Ascending aorta (tissue), 2 donors: ENCODE measurements around the gene LEF1. TPM values are rescaled to one million over a fixed set of nuclear protein-coding genes. Genes with fewer than 3 reads are reported as not detected.

Experiments
- DNase-seq, 2 donors: peaks; one replicate each; pipeline ENCODE4 v3.0.0-alpha.2; 2019; ENCODE audit warnings: low spot score in 2 of 2
- H3K27ac ChIP-seq, 2 donors: fragments of 200-600 bp; sonication (generic); one replicate each; pipeline ENCODE4 v1.5.1; 2016 to 2017; ENCODE audit warnings: mild to moderate bottlenecking in 1 of 2
- H3K27me3 ChIP-seq: fragments of 200-600 bp; sonication (generic); one replicate; pipeline ENCODE4 v1.5.1; 2017
- H3K36me3 ChIP-seq, 2 donors: fragments of 200-600 bp; sonication (generic); one replicate each; pipeline ENCODE4 v1.5.1; 2016
- H3K4me1 ChIP-seq, 2 donors: fragments of 200-600 bp; sonication (generic); one replicate each; pipeline ENCODE4 v1.5.1; 2016 to 2017; ENCODE audit warnings: mild to moderate bottlenecking in 1 of 2
- H3K4me3 ChIP-seq, 2 donors: fragments of 200-600 bp; sonication (generic); one replicate each; pipeline ENCODE4 v1.5.1; 2016 to 2017; ENCODE audit warnings: mild to moderate bottlenecking in 1 of 2
- H3K9me3 ChIP-seq, 2 donors: fragments of 200-600 bp; sonication (generic); one replicate each; pipeline ENCODE4 v1.5.1; 2016
- CTCF ChIP-seq, 3 experiments: fragments of 200-600 bp in 2 of 3; fragments of 450-650 bp in 1 of 3; sonication (generic) in 2 of 3; IDR thresholded peaks; one replicate each; pipeline ENCODE4 v1.5.1; 2016 to 2019; ENCODE audit warnings: antibody characterized with exemption in 3 of 3, mild to moderate bottlenecking in 1 of 3, moderate library complexity in 1 of 3
- intact Hi-C: fragments of 100-400 bp; cut with DNase I; formaldehyde crosslinking; loops from one replicate; pipeline ENCODE4 v1.15.1; 2023
- total RNA-seq: library from RNA; depleted of rRNA; stranded (reverse); fragments of >200 nt; gene quantifications from one replicate; pipeline ENCODE4 v1.1.0, GENCODE V29; 2016

Gene LEF1
- total RNA-seq, 1 donor from 2014 or later, result not detected

- intact Hi-C loops, result no loop called here
- Histone ChIP-seq H3K4me3 (no peak overlapping the region), H3K9me3 (no peaks in the 10 kb centered on the region), H3K27ac (no peak overlapping the region), H3K36me3 (no peaks in the 10 kb centered on the region), H3K27me3 (no peaks in the 10 kb centered on the region), H3K4me1 (no peaks in the 10 kb centered on the region)
- no peak for DNase-seq
- TF ChIP-seq CTCF (IDR thresholded peaks at IDR 0.05), result no peak
These were observed 33.1 kb downstream of the LEF1 start for GRCh38 chr4:108135549-108136209.

GRCh38 chr4:108130955-108131354 lies 37.8 kb downstream of the LEF1 start:
- intact Hi-C loops, result no loop called here
- DNase-seq, result no peak
- no peaks in the 10 kb centered on the region for H3K4me1 ChIP-seq

GRCh38 chr4:108129196-108129595 lies 39.5 kb downstream of the LEF1 start:
- Histone ChIP-seq H3K27ac (no peak overlapping the region), H3K4me3 (no peak overlapping the region), H3K27me3 (no peaks in the 10 kb centered on the region), H3K9me3 (no peaks in the 10 kb centered on the region), H3K36me3 (no peaks in the 10 kb centered on the region), H3K4me1 (no peaks in the 10 kb centered on the region)
- TF ChIP-seq CTCF (IDR thresholded peaks at IDR 0.05), result no peak
- intact Hi-C loops, result no loop called here
- no peak for DNase-seq

More at GRCh38 chr4:108130955-108131354, 37.8 kb downstream of the LEF1 start:
- Histone ChIP-seq H3K36me3 (no peaks in the 10 kb centered on the region), H3K27me3 (no peaks in the 10 kb centered on the region), H3K9me3 (no peaks in the 10 kb centered on the region), H3K27ac (no peak overlapping the region), H3K4me3 (no peak overlapping the region)
- no peak for TF ChIP-seq CTCF (IDR thresholded peaks at IDR 0.05)

- H3K9me3 ChIP-seq, result no peaks in the 10 kb centered on the region
- intact Hi-C loops, result no loop called here
- no peak for DNase-seq
- H3K36me3 ChIP-seq, result no peaks in the 10 kb centered on the region
- no peaks in the 10 kb centered on the region for H3K27me3 ChIP-seq
- H3K4me1 ChIP-seq, result no peaks in the 10 kb centered on the region
- H3K27ac ChIP-seq, result no peak overlapping the region
- no peak for TF ChIP-seq CTCF (IDR thresholded peaks at IDR 0.05)
- H3K4me3 ChIP-seq, result no peak overlapping the region
These were observed 41.9 kb downstream of the LEF1 start for GRCh38 chr4:108126806-108127205.

- H3K4me3 ChIP-seq, result no peak overlapping the region
- no peak overlapping the region for H3K27ac ChIP-seq
- TF ChIP-seq CTCF (IDR thresholded peaks at IDR 0.05), result no peak
- no peaks in the 10 kb centered on the region for H3K4me1 ChIP-seq
- intact Hi-C loops, result no loop called here
- no peaks in the 10 kb centered on the region for H3K27me3 ChIP-seq
- no peak for DNase-seq
- no peaks in the 10 kb centered on the region for H3K36me3 ChIP-seq
- H3K9me3 ChIP-seq, result no peaks in the 10 kb centered on the region
These were observed 47.9 kb downstream of the LEF1 start for GRCh38 chr4:108120789-108121188.
